Kidney capillary endothelial cell (primary cell): Measurements from ENCODE around the gene NELL1.

Experiments used
- DNase-seq: peaks from one replicate; pipeline ENCODE4 v3.0.0-alpha.2; 2018; ENCODE audit warnings: low spot score

Gene NELL1

GRCh38 chr11:20874358-20874757 is 205.0 kb downstream of the NELL1 start:
- no peak for DNase-seq

GRCh38 chr11:20875889-20876288 is 206.5 kb downstream of the NELL1 start:
- no peak for DNase-seq

GRCh38 chr11:20876738-20877137 is 207.4 kb downstream of the NELL1 start:
- no peak for DNase-seq

GRCh38 chr11:20880094-20880493 is 210.7 kb downstream of the NELL1 start:
- no peak for DNase-seq

- DNase-seq = no peak
Measured at GRCh38 chr11:20881328-20882079, 212.1 kb downstream of the NELL1 start.

GRCh38 chr11:20887137-20887536 is 217.8 kb downstream of the NELL1 start:
- no peak for DNase-seq

GRCh38 chr11:20894296-20894695 is 224.9 kb downstream of the NELL1 start:
- no peak for DNase-seq

GRCh38 chr11:20909995-20910726 is 240.8 kb downstream of the NELL1 start:
- no peak for DNase-seq

- no peak for DNase-seq
Measured at GRCh38 chr11:20910733-20911132, 241.3 kb downstream of the NELL1 start.

GRCh38 chr11:20912065-20912821 is 242.9 kb downstream of the NELL1 start:
- no peak for DNase-seq

- no peak for DNase-seq
Measured at GRCh38 chr11:20912922-20913512, 243.6 kb downstream of the NELL1 start.

- no peak for DNase-seq
Measured at GRCh38 chr11:20917306-20917705, 247.9 kb downstream of the NELL1 start.

GRCh38 chr11:20926799-20927540 is 257.6 kb downstream of the NELL1 start:
- DNase-seq = no peak

- DNase-seq = no peak
Measured at GRCh38 chr11:20931029-20931428, 261.6 kb downstream of the NELL1 start.

GRCh38 chr11:20933086-20933485 is 263.7 kb downstream of the NELL1 start:
- DNase-seq = no peak

- DNase-seq = no peak
Measured at GRCh38 chr11:20933958-20934357, 264.6 kb downstream of the NELL1 start.

GRCh38 chr11:20934516-20934915 is 265.1 kb downstream of the NELL1 start:
- no peak for DNase-seq

- DNase-seq = no peak
Measured at GRCh38 chr11:20937826-20938225, 268.4 kb downstream of the NELL1 start.

GRCh38 chr11:20949585-20949984 is 280.2 kb downstream of the NELL1 start:
- no peak for DNase-seq

- DNase-seq = no peak
Measured at GRCh38 chr11:20962581-20962980, 293.2 kb downstream of the NELL1 start.

- DNase-seq = no peak
Measured at GRCh38 chr11:20963596-20963995, 294.2 kb downstream of the NELL1 start.

- DNase-seq = no peak
Measured at GRCh38 chr11:20964985-20965384, 295.6 kb downstream of the NELL1 start.
